Prostate gland (tissue), 2 donors: ENCODE measurements around the gene DACT3.

Experiments used
- POLR2AphosphoS5 ChIP-seq: sonication (generic); formaldehyde crosslinking; IDR thresholded peaks from one replicate; pipeline ENCODE4 v1.6.1; 2017; ENCODE audit warnings: antibody characterized with exemption
- TF ChIP-seq, protein P1 (sequence below), 4 experiments: fragments of 200-600 bp in 2 of 4; fragments of 450-650 bp in 2 of 4; sonication (generic) in 2 of 4; IDR thresholded peaks; 1 replicate in 3 of 4; 2 replicates in 1 of 4; pipeline ENCODE4 v1.5.1; 2016 to 2019; ENCODE audit warnings: antibody characterized with exemption in 4 of 4, mild to moderate bottlenecking in 2 of 4, moderate library complexity in 2 of 4

DNA sequence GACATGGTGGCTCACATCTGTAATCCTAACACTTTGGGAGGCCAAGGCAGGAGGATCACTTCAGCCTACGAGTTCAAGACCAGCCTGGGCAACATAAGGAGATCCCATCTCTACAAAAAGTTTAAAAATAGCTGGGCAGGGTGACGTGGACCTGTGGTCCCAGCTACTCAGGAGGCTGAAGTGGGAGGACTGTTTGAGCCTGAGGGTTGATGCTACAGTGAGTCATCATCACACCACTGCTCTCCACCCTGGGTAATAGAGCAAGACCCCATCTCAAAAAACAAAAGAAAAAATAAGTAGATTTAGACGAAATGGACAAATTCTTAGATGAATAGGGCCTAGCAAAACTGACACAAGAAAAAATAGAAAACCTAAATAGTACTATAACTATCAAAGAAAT is 14.6 kb downstream of the DACT3 start:
- TF ChIP-seq, protein P1, sequence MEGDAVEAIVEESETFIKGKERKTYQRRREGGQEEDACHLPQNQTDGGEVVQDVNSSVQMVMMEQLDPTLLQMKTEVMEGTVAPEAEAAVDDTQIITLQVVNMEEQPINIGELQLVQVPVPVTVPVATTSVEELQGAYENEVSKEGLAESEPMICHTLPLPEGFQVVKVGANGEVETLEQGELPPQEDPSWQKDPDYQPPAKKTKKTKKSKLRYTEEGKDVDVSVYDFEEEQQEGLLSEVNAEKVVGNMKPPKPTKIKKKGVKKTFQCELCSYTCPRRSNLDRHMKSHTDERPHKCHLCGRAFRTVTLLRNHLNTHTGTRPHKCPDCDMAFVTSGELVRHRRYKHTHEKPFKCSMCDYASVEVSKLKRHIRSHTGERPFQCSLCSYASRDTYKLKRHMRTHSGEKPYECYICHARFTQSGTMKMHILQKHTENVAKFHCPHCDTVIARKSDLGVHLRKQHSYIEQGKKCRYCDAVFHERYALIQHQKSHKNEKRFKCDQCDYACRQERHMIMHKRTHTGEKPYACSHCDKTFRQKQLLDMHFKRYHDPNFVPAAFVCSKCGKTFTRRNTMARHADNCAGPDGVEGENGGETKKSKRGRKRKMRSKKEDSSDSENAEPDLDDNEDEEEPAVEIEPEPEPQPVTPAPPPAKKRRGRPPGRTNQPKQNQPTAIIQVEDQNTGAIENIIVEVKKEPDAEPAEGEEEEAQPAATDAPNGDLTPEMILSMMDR (IDR thresholded peaks at IDR 0.05): no peak
- TF ChIP-seq POLR2AphosphoS5: no peak
